ENCODE results near the gene KDM5B. TPM values are rescaled to one million over a fixed set of nuclear protein-coding genes. Genes with fewer than 3 reads are reported as not detected.

KDM5B gene
- total RNA-seq, 1 experiment from 2014 or later: 86.7 TPM

- H3K36me3 Mint-ChIP-seq (ENCODE audit: insufficient read depth, unreplicated experiment): no peaks in the 10 kb centered on the region
- intact Hi-C loops (cut with micrococcal nuclease; ENCODE audit: unreplicated experiment): no loop called here
- no peaks in the 10 kb centered on the region for H3K9me3 Mint-ChIP-seq (ENCODE audit: low read depth, unreplicated experiment)
- H3K27ac Mint-ChIP-seq (ENCODE audit: unreplicated experiment): no peak overlapping the region
- no peaks in the 10 kb centered on the region for H3K4me1 Mint-ChIP-seq (ENCODE audit: low read depth, unreplicated experiment)
- no TSS peak for BruUV-seq (replicated peaks)
- H3K4me3 Mint-ChIP-seq (ENCODE audit: low read depth, unreplicated experiment): no peak overlapping the region
- CTCF ChIA-PET: interaction anchor here (1.0 kb wide), 1 partner anchor 33 kb away, joined by 5 read pairs; no protein-coding TSS in a partner anchor
- H3K27me3 Mint-ChIP-seq (ENCODE audit: unreplicated experiment): peaks cover 100% of the 10 kb centered on the region
- no peak for DNase-seq
- TF ChIP-seq, protein P1, sequence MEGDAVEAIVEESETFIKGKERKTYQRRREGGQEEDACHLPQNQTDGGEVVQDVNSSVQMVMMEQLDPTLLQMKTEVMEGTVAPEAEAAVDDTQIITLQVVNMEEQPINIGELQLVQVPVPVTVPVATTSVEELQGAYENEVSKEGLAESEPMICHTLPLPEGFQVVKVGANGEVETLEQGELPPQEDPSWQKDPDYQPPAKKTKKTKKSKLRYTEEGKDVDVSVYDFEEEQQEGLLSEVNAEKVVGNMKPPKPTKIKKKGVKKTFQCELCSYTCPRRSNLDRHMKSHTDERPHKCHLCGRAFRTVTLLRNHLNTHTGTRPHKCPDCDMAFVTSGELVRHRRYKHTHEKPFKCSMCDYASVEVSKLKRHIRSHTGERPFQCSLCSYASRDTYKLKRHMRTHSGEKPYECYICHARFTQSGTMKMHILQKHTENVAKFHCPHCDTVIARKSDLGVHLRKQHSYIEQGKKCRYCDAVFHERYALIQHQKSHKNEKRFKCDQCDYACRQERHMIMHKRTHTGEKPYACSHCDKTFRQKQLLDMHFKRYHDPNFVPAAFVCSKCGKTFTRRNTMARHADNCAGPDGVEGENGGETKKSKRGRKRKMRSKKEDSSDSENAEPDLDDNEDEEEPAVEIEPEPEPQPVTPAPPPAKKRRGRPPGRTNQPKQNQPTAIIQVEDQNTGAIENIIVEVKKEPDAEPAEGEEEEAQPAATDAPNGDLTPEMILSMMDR (IDR thresholded peaks at IDR 0.05; ENCODE audit: unreplicated experiment): no peak
Observed at GRCh38 chr1:202680586-202681352, 127.5 kb downstream of the KDM5B start.

GRCh38 chr1:202679406-202680177 lies 128.6 kb downstream of the KDM5B start:
- H3K27me3 Mint-ChIP-seq (ENCODE audit: unreplicated experiment): peaks cover 100% of the 10 kb centered on the region
- H3K36me3 Mint-ChIP-seq (ENCODE audit: insufficient read depth, unreplicated experiment): no peaks in the 10 kb centered on the region
- H3K4me1 Mint-ChIP-seq (ENCODE audit: low read depth, unreplicated experiment): no peaks in the 10 kb centered on the region
- no TSS peak for BruUV-seq (replicated peaks)
- CTCF ChIA-PET: interaction anchor here (0.7 to 0.9 kb wide), 2 partner anchors 54 to 176 kb away, joined by 3 read pairs; no protein-coding TSS in a partner anchor
- TF ChIP-seq, protein P1 (IDR thresholded peaks at IDR 0.05; ENCODE audit: unreplicated experiment): no peak
- H3K4me3 Mint-ChIP-seq (ENCODE audit: low read depth, unreplicated experiment): no peak overlapping the region
- intact Hi-C loops (cut with micrococcal nuclease; ENCODE audit: unreplicated experiment): no loop called here
- H3K27ac Mint-ChIP-seq (ENCODE audit: unreplicated experiment): no peak overlapping the region
- no peak for DNase-seq
- H3K9me3 Mint-ChIP-seq (ENCODE audit: low read depth, unreplicated experiment): no peaks in the 10 kb centered on the region

- no peak overlapping the region for H3K4me3 Mint-ChIP-seq (ENCODE audit: low read depth, unreplicated experiment)
- no peaks in the 10 kb centered on the region for H3K36me3 Mint-ChIP-seq (ENCODE audit: insufficient read depth, unreplicated experiment)
- DNase-seq: no peak
- intact Hi-C loops (cut with micrococcal nuclease; ENCODE audit: unreplicated experiment): no loop called here
- no peaks in the 10 kb centered on the region for H3K4me1 Mint-ChIP-seq (ENCODE audit: low read depth, unreplicated experiment)
- H3K9me3 Mint-ChIP-seq (ENCODE audit: low read depth, unreplicated experiment): no peaks in the 10 kb centered on the region
- TF ChIP-seq, protein P1 (IDR thresholded peaks at IDR 0.05; ENCODE audit: unreplicated experiment): no peak
- CTCF ChIA-PET: interaction anchor here (0.7 to 0.9 kb wide), 2 partner anchors 12 to 42 kb away, joined by 3 to 8 read pairs; no protein-coding TSS in a partner anchor
- H3K27me3 Mint-ChIP-seq (ENCODE audit: unreplicated experiment): peaks cover 100% of the 10 kb centered on the region
- H3K27ac Mint-ChIP-seq (ENCODE audit: unreplicated experiment): no peak overlapping the region
- BruUV-seq (replicated peaks): no TSS peak
Observed at GRCh38 chr1:202677433-202677832, 130.8 kb downstream of the KDM5B start.

Other genes with a start within 250 kb of the KDM5B start
- not detected in 2 replicates for gene SYT2, start 98.0 kb downstream of the KDM5B start, total RNA-seq (2022)
- gene PCAT6, start 2.5 kb upstream of the KDM5B start, total RNA-seq (2022): 1.3 and 2.8 TPM in 2 replicates
- gene RABIF, start 80.7 kb upstream of the KDM5B start, total RNA-seq (2022): 9.8 and 10.5 TPM in 2 replicates
- 35.4 and 36.7 TPM in 2 replicates for gene KLHL12, start 118.8 kb upstream of the KDM5B start, total RNA-seq (2022)
- 102 and 104 TPM in 2 replicates for gene ADIPOR1, start 149.9 kb upstream of the KDM5B start, total RNA-seq (2022)
- gene CYB5R1, start 158.8 kb upstream of the KDM5B start, total RNA-seq (2022): 57.1 and 65.4 TPM in 2 replicates
- 77.7 and 84.4 TPM in 2 replicates for gene TMEM183A, start 199.0 kb upstream of the KDM5B start, total RNA-seq (2022)
- 0.12 and 0.83 TPM in 2 replicates for gene PPFIA4, start 218.1 kb upstream of the KDM5B start, total RNA-seq (2022)